ENCODE data around the gene PRG3.

DNA sequence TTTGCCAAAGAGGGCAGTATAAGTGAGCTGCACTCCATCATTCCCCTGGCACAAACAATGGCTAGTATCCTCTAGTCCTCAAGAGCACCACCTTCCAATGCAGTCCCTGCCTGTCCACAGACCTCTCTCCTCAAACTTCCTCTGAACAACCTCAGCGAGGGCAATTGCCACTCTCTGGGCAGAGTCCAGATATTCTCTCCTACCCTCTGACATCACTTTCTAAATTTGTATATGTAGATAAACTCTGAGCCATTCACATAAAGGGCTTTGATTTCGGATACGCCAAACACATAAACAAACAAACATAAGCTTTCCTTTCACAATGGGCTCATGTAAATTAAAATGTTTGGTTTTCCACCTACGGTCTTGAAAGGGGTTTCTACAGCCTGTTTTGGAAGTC is 49.0 kb upstream of the PRG3 start:
- no peak for TF ChIP-seq POLR2AphosphoS5 (IDR thresholded peaks at IDR 0.05)
- TF ChIP-seq CTCF (IDR thresholded peaks at IDR 0.05) = no peak
- no peak for TF ChIP-seq POLR2A (IDR thresholded peaks at IDR 0.05)

Measured in upper lobe of left lung (tissue), 4 donors.